ENCODE results near the gene DNAH9. TPM values are rescaled to one million over a fixed set of nuclear protein-coding genes. Genes with fewer than 3 reads are reported as not detected.

Gene DNAH9
- polyA plus RNA-seq, 2 of the 4 experiments (the other 2 are of a cell fraction), result 0.03 to 0.04 TPM

DNA sequence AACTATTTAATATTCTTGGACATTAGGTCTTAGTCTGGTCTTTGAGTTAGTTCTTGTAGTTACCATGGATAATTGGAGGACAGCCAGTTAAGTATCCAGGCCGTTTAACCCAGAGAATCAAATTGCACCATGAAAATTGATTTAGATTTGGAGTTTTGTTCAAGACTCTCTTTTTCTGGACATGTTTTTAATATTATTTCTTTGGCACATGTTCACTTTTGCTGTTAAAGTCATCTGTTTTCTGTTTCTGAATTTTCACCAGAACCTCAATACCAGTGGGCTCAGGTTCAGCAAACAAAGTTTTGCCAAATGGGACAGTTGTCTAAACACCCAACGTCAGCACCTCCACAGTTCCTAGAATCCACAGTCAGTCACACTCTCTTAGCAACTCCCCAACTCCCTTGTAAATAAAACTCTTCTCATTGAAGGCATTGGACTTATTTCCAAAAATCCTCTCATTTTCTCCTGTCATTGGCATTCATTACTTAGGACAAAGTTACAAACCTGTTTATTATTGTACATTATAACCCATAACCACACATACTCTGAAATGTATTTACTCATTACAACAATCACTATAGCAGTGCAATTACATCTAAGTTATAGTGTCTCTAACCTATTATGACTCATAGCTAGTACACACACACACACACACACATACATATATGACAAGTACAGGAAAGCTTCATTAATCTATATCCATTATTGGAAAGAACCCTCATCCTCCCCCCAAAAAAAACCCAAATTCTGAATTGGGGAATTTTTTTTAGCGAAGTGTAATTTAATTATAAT is 33.5 kb upstream of the DNAH9 start:
- ATAC-seq, result no peak
- Histone ChIP-seq H3K27ac (no peak overlapping the region), H3K4me2 (no peak overlapping the region), H3K9me3 (no peaks in the 10 kb centered on the region), H3K4me1 (no peaks in the 10 kb centered on the region), H3K4me3 (no peak overlapping the region)
- no peak for DNase-seq (ENCODE audit: low read depth in 1 of 2, low spot score in 1 of 2)
- 2% methylated on average over 3 of the region's 3 CpGs for whole genome bisulfite sequencing (ENCODE audit: missing lambda C conversion rate)
- ChIA-PET CTCF (no interaction called here), POLR2A (no interaction called here)
- FAIRE-seq, result no peak
- TF ChIP-seq MAFK (IDR thresholded peaks at IDR 0.05; ENCODE audit: partially characterized antibody) (no peak), NPAS2 (CRISPR knock-in tag; IDR thresholded peaks at IDR 0.05; ENCODE audit: borderline replicate concordance) (no peak), SMC3 (IDR thresholded peaks at IDR 0.05) (no peak)

DNA sequence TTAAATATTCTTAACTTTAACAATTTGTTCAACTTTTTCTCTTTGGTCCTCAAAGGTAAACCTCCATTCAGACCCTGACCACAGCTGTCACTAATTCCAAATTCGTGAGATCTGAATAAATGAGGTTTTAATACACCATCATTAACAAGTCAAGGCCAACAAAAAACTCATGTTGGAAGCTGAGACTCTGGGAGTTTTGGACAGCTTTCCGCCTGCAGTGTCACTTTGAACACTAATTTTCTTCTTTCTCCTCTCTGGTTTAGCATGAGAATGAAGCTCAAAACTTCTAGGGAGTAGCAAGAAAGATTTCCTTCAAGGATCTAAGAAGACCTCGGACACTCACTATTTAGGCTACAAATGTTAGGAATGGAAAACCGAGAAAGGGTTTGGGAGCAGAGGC is 32.7 kb upstream of the DNAH9 start:
- FAIRE-seq (no peak), DNase-seq (ENCODE audit: low read depth in 1 of 2, low spot score in 1 of 2) (no peak), ATAC-seq (no peak)
- TF ChIP-seq, protein P1, sequence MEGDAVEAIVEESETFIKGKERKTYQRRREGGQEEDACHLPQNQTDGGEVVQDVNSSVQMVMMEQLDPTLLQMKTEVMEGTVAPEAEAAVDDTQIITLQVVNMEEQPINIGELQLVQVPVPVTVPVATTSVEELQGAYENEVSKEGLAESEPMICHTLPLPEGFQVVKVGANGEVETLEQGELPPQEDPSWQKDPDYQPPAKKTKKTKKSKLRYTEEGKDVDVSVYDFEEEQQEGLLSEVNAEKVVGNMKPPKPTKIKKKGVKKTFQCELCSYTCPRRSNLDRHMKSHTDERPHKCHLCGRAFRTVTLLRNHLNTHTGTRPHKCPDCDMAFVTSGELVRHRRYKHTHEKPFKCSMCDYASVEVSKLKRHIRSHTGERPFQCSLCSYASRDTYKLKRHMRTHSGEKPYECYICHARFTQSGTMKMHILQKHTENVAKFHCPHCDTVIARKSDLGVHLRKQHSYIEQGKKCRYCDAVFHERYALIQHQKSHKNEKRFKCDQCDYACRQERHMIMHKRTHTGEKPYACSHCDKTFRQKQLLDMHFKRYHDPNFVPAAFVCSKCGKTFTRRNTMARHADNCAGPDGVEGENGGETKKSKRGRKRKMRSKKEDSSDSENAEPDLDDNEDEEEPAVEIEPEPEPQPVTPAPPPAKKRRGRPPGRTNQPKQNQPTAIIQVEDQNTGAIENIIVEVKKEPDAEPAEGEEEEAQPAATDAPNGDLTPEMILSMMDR (IDR thresholded peaks at IDR 0.05), result no peak
- TF ChIP-seq, protein P2, sequence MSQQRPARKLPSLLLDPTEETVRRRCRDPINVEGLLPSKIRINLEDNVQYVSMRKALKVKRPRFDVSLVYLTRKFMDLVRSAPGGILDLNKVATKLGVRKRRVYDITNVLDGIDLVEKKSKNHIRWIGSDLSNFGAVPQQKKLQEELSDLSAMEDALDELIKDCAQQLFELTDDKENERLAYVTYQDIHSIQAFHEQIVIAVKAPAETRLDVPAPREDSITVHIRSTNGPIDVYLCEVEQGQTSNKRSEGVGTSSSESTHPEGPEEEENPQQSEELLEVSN (IDR thresholded peaks at IDR 0.05; ENCODE audit: borderline replicate concordance, low read depth), result no peak
- TF ChIP-seq EHMT2 (IDR thresholded peaks at IDR 0.05; ENCODE audit: low read depth), result no peak
- TF ChIP-seq KDM5A (IDR thresholded peaks at IDR 0.05), result no peak
- no peak for TF ChIP-seq RNF2 (IDR thresholded peaks at IDR 0.05; ENCODE audit: borderline replicate concordance, low read depth)
- no peak for TF ChIP-seq CHD4 (IDR thresholded peaks at IDR 0.05; ENCODE audit: borderline replicate concordance)
- POLR2A ChIA-PET, result no interaction called here
- no peak overlapping the region for H3K27ac ChIP-seq
- no peak overlapping the region for H3K4me3 ChIP-seq
- H3K4me1 ChIP-seq, result no peaks in the 10 kb centered on the region
- WGBS (ENCODE audit: missing lambda C conversion rate), result 2% methylated on average over 4 of the region's 4 CpGs
- CTCF ChIA-PET, result no interaction called here
- H3K9me3 ChIP-seq, result no peaks in the 10 kb centered on the region
- H3K4me2 ChIP-seq, result no peak overlapping the region

GRCh38 chr17:11578998-11579397 is 19.3 kb upstream of the DNAH9 start:
- FAIRE-seq (no peak), ATAC-seq (no peak), DNase-seq (ENCODE audit: low read depth in 1 of 2, low spot score in 1 of 2) (no peak)
- WGBS (ENCODE audit: missing lambda C conversion rate), result 11% methylated on average over 3 of the region's 3 CpGs
- Histone ChIP-seq H3K27ac (no peak overlapping the region), H3K4me3 (no peak overlapping the region), H3K4me2 (no peak overlapping the region), H3K9me3 (0 out of 3 replicates have a peak, but pooled peaks cover under 1% of the 10 kb centered on the region), H3K4me1 (no peaks in the 10 kb centered on the region)
- ChIA-PET POLR2A (no interaction called here), CTCF (no interaction called here)
- TF ChIP-seq, protein P3, sequence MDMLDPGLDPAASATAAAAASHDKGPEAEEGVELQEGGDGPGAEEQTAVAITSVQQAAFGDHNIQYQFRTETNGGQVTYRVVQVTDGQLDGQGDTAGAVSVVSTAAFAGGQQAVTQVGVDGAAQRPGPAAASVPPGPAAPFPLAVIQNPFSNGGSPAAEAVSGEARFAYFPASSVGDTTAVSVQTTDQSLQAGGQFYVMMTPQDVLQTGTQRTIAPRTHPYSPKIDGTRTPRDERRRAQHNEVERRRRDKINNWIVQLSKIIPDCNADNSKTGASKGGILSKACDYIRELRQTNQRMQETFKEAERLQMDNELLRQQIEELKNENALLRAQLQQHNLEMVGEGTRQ (IDR thresholded peaks at IDR 0.05), result no peak
- TF ChIP-seq, protein P2 (IDR thresholded peaks at IDR 0.05; ENCODE audit: borderline replicate concordance, low read depth), result no peak
- no peak for TF ChIP-seq ZFP36 (IDR thresholded peaks at IDR 0.05; ENCODE audit: borderline replicate concordance, partially characterized antibody)
- TF ChIP-seq RAD21 (conservative IDR thresholded peaks at IDR 0.05 in 1 of 2, IDR thresholded peaks at IDR 0.05 in 1 of 2), result no peak
- TF ChIP-seq, protein P4, sequence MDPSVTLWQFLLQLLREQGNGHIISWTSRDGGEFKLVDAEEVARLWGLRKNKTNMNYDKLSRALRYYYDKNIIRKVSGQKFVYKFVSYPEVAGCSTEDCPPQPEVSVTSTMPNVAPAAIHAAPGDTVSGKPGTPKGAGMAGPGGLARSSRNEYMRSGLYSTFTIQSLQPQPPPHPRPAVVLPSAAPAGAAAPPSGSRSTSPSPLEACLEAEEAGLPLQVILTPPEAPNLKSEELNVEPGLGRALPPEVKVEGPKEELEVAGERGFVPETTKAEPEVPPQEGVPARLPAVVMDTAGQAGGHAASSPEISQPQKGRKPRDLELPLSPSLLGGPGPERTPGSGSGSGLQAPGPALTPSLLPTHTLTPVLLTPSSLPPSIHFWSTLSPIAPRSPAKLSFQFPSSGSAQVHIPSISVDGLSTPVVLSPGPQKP (IDR thresholded peaks at IDR 0.05; ENCODE audit: low read depth, low read length), result no peak
- TF ChIP-seq MYC (IDR thresholded peaks at IDR 0.05; ENCODE audit: borderline replicate concordance, low read length), result no peak
- no peak for TF ChIP-seq CBX2 (IDR thresholded peaks at IDR 0.05; ENCODE audit: borderline replicate concordance, low read depth)
- TF ChIP-seq TFCP2L1 (CRISPR knock-in tag; IDR thresholded peaks at IDR 0.05), result no peak
- TF ChIP-seq RCOR1 (IDR thresholded peaks at IDR 0.05; ENCODE audit: low read depth, low read length), result no peak
- no peak for TF ChIP-seq FOSB (CRISPR knock-in tag; IDR thresholded peaks at IDR 0.05)
- TF ChIP-seq, protein P5, sequence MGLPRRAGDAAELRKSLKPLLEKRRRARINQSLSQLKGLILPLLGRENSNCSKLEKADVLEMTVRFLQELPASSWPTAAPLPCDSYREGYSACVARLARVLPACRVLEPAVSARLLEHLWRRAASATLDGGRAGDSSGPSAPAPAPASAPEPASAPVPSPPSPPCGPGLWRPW (IDR thresholded peaks at IDR 0.05), result no peak
